ENCODE results near the gene GBE1.

GBE1 gene

DNA sequence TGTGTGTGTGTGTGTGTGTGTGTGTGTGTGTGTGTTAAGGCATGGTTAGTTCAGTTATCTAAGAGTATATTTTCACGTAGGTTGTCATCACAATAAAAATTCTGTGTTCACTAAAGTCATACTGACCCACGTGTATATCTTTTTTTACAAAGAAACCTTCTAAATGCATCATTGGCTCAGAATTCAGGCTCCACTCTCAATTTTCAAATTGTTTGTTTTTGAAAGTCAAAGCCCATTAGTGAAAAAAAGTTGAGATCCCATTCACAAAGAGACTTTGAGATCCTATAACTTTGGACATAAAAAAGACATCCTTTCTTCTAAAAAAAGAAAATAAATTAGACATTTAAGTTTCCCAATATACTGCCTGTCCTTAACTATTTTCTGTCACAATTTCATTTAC is 59.3 kb downstream of the GBE1 start:
- no peak for DNase-seq

DNA sequence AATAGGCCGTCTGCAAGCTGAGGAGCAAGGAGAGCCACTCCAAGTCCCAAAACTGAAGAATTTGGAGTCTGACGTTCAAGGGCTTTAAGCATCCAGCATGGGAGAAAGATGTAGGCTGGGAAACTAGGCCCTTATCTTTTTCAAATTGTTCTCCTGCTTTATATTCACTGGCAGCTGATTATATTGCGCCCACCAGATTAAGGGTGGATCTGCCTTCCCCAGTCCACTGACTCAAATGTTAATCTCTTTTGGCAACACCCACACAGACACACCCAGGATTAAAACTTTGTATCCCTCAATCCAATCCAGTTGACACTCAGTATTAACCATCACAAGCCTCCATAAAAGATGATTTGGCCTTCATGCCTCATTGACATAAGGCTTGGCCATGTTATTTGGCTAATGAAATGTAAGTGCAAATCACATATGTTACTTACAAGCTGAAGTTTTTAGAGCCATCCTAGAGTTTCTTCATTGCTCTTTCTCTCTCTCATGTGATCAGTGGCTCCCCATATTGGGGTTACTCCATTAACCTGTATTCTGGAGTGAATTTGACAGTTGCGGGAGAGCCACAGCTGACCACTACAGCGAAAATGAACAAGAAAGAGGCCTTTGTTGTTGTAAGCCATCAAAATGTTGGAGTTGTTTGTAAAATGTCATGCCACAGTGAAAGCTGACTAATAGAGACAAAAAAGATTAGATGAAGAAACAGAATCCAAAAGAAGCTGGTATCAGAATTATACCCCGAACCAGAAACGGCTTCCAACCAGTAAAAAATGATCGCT is 61.7 kb downstream of the GBE1 start:
- DNase-seq: peak in 1 of 56 donors; percentile 1

DNA sequence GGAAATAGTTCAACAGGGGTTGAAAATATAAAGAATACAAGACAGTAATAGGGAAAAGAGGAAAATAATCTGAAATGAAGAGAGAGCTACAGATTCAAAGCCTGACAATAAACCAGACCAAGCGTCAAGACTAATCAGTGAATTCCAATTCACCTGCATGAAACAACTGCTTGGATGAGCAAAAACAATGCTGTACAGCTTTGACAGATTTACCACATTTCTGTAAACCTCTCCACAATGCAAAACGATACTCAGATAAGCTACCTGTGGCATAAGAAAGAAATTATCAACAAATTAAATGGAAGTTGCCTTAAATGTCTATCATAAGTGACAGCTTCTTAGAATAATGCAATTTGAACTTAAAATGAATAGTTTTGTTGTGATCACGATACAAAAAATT is 65.4 kb downstream of the GBE1 start:
- DNase-seq: no peak

DNA sequence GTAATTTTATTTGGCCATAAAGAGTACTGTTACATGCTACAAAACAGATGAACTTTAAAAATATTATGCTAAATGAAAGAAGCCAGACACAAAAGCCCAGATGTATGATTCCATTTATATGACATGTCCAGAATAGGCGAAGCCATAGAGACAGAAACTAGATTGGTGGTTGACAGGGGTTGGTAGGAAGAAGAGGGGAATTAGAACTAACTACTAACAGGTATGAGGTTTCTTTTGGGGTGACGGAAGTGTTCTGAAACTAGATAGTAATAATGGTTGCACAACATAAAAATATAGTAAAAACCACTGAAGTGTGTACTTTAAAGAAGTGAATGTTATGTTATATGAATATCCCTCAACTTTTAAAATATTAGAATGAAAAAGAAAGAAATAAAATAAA is 66.1 kb downstream of the GBE1 start:
- DNase-seq: no peak

DNA sequence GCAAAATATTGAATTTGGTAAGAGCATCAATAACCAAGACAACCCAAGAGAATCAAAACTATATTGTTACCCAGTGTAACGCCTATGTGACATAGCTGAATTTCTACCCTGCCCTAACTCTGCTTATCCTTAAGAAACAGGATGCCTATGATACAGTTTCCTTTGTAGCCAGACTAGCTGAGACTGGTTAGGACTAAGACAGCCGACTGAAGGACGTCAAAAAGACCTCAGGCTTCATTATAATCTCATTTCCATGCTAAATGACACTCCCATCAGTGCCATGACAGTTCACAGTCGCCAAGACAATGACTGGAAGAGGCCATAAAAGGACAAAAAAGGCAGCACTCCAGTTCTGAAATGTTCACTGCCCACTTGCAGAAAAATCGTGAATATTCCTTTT is 66.8 kb downstream of the GBE1 start:
- no peak for DNase-seq

DNA sequence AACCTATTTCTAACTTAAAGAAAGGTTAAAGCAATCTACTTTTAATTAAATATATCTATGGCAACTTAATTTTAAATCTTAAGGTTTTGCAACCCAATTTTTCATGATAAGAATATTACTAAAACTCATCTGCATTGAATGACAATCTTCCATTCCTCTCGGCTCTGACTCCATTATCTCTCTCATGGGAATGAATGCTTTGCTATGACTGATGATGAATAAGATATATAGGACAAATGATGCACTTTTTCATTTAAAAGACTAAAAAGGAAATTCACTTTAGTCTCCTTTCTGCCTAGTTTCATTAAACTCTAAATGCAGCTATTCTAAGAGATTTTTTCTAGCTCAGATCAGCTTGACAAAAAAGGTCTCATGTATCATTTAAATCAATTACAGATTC is 68.7 kb downstream of the GBE1 start:
- no peak for DNase-seq

DNA sequence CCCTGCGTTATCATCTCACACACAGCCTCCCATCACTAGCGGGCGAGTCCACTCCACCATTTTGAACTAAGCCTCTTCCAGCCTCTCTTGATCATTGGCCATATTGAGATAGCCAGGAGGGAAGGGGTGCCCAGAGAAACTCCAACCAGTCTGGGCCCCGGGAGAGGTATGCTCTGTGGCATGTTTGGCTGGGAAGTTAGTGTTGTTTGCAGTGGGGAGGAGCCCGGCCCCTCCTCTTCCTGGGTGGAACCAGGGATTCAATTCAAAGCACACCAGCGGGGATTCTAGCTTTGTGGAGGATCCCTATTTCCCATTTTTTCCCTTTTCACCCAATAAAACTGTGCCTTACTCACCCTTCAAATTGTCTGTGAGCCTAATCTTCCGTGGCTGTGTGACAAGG is 71.8 kb downstream of the GBE1 start:
- DNase-seq: no peak

DNA sequence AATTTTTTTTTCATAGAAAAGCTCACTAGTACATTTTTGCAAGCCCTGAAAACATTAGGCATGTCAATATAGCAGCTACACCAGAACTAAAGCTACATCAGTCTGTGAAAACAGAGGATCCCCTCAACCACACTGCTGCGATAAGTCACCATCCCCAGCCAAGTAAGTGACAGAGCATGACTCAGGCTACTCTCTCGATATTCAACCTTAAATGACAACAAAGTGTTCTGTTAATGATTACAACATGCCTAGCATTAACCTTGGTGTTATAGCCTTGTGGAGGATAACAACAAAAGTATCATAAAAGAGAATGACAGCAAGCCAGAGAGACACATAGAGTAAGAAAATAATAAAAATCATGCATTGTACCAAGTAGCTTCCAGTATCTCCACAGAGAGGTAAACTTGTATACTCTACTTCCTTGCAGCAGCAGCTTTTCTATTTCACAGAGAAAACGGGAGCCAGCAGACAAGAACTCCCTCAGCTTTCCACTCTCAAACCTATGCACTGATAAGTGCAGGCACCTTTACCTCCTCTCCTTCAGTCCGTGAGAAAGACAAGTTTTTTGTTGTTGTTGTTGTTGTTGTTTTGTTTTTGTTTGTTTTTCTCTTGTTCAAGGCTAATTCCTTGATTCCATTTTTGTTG is 76.6 kb downstream of the GBE1 start:
- DNase-seq: no peak

DNA sequence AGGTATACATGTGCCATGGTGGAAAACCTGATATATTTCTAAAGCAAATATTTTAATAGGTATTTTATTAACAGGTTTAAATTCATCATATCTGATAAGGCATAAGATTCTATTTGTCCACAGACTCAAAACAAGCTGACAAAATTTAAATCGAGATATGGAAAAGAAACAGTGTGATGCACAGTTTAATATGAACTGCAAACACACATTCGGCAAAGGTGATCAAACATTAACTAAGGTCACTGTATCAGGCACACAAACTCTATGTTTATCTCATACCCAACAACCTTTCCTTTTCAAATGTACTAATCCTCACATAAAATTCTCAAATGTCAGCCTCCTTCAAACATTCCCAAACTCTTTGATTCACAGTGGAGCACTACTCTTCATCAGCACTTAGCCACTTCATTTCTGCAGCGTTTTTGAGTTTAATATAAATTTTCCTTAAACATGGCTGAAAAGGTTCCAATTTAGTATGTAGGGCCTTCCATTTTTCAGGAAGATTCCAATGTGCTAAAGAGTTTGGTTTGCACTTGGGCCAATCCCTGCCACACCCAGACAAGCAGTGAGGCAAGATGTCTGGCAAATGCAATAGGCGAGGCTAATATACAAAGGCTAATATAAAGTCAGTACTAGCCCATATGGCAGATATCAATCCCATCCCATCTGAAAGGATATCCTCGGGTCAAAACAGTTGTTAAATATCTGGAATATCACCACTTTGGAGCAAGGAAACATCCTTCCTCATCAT is 84.6 kb downstream of the GBE1 start:
- DNase-seq: no peak

DNA sequence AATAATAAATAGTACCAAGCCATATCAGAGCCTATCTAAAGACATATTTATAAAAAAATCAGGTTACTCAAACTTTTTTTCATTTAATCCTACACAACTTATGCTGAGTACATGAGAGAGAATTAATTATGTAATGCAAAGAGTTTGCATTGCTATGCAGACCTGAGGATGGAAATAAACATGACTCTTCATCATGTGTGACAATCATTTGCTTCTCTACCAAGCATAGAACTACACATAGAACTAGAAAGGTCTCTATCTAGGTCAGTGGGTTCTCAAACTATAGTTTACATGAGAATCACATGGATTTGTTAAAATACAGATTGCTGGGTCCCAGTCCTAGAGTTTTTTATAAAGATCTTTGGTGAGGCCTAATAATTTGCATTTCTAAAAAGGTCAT is 86.8 kb downstream of the GBE1 start:
- DNase-seq: no peak

DNA sequence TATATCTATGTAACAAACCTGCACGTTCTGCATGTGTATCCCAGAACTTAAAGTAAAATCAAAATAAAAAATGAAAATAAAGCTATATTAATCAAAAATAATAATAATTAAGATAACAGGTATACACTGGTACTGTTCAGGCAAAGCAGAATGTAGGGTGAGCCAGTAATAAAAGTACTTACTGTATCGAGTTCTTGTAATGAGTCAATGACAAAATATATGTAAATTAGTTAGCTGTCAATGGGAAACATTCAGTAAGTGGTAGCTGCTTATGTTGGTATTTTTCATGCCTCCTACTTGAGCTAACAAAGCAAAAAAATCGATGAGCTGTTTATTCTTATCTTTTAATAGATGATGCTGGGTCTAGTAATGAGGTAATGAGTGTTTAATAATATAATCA is 93.2 kb downstream of the GBE1 start:
- no peak for DNase-seq

DNA sequence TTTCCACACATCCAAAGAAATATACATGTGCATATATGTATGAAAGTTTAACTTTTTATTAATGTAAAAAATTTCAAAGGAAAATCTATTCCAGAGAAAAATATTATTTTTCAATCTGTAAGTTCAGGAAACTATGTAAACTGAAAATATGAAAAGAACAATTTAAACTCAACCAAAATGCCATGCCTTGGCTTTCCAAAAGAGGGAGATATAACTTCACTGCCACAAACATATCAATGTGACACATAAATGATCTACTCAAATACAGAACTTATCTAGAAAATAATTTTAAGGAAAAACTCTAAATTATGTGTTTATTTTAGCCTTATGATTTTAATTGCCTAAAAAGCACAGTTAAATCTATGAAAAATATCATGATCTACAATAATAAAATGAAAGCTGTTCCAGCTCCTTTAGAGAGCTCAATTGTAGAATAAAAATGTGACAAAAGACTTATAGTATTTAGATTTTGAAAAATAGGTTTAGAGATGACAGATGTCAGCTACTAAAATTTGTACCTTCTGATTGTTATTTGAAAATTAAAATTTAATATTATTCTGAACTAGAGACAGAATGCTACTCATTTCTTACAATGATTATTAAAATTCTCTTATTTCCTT is 94.8 kb downstream of the GBE1 start:
- DNase-seq: no peak

DNA sequence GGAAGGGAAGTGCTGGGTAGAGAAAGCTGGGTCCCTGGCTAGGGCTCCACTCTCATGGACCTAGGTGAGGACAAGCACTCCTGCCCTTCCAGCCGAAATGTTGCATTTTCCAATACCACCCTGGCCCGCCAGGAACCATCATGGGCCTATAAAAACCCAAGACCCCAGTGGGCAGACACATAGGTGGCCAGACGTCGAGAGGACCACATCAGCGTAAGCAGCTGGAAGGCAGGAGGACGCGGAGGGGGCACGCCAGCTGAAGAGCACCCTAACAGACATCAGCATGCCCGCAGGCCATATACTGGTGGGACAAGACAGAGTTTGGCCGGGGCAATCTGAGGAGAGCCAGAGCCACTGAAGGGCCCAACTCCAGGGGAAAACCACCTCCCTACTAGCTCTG is 98.3 kb downstream of the GBE1 start:
- no peak for DNase-seq

DNA sequence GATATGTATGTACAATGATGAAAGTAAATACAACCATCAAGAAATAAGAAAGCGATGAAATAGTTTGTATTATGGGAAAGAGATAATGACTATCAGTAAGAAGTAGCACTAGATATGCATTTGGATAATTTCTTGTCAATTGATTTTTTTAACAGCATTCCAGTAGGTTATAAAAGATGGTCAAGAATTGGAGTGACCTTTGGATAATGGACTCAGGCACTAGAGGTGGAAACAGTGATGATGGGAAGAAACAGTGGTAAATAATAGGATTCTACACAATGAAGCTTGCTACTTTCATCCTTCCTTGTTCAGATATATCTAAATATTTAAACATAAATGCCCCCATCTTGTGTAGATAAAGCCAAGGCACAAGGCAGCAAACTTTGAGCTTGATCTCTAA is 101.4 kb downstream of the GBE1 start:
- DNase-seq: no peak

DNA sequence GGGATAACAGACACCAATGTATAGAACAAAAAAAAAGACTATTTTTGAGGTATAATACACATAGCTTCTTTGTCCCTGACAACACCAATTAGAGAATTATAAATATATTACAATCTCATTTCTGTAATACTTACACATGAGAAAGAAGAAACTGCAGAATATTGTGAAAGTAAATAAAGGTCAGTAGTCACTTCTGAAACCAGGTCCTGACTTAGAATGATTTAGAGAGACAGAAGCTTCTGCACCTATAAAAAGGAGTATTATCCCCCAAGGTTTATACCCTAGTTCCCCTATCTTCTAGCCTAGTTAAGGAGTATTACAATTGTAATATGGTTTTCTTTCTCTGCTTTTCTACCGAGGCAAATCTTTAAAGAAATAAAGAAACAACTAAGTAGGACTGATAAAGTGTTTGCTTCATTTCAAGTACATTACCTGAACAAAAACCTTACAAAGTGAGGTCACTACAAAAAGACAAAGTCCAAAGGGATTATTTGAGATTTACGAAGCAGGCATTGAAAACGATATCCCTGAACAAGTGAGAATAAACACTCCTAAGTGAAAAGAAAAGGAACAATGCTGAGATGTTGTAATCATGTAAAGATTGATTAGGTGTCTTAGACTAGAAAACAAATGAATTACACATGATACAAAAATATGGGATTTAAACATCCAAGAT is 103.0 kb downstream of the GBE1 start:
- DNase-seq: no peak

DNA sequence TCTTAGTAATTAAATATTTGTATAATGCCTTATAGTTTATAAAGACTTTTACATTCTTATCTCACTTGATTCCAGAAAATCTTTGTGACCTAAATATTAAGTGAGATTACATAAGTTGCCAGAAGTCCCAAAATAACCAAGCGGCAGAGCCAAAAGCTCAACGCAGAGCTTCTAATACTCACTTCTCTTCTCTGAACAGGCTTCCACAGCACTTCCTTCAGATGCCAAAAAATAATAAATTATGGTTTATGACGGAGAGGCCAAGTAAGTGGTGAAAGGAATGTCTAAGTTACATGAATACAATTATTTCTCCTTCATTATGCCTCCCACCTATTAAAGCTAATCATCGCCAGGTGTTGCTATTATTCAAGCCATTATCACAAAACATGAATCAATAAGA is 110.3 kb downstream of the GBE1 start:
- no peak for DNase-seq

DNA sequence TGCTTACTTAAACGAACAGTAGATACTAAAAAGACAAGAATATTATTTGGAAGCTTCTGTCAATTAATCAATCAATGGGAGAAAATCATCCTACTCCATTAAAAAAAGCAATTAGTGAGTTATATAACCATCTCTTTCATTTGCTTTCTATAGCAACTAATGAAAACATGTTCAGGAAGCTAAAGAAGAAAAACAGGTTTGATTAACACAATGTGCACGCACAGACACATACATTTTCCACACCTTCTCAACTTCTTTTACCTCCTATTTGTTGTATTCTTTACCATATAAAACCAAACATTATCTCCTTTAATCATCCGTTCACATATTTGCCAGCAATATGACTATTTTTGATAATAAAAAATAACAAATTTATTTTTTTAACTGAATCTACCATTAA is 111.3 kb downstream of the GBE1 start:
- DNase-seq: no peak

DNA sequence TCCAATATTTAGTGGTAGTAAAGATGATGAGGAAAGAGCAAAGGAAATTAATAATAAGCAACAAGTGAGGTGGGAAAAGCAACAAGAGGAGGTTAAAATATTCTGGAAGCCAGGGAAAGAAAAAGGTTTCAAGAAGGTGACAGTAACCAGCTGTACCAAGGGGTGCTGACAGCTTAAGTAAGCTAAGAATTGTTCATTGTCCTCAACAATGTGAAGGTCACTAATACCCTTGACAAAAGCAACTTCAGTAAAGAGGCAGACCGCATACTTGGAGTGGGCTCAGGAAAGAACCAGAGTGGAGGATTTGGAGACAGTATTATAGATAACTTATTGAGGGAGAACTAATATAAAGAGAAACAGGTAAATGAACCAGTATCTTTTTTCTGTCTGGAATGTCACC is 116.2 kb downstream of the GBE1 start:
- DNase-seq: no peak

DNA sequence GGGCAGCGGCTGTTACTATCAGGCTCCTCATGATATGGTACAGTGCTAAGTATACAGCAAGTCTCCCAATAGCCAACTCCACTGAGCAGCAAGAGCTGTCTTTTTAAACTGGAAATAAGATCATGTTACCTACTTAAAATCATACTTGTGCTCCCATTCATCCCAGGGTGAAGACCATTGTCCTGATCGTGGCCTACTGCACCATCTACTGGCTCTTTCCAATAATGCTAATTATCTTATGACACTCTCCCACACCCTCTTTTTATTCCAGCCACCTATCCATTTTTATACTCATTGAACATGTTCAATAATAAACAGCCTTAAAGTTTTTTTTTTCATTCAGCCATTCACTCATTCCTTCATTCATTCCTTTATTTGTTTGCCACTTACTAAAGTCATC is 117.7 kb downstream of the GBE1 start:
- DNase-seq: no peak

DNA sequence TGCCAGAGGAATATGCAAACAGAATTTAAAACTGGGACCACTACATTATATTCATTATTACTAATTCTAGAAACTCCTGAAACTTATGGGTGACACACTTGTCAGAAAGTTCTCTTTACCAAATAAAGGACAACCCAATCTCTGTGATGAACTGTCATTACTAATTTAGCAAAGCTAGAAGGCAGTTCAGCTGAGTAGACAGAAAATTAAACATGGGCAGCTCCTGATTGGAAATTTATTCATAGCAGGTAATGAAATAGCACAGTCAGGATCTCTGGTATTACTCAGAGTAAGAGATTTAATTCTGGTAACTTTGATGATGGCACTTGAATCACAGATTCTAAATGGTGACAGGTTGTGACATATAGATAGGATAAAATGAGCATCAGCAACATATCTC is 123.0 kb downstream of the GBE1 start:
- DNase-seq: no peak

DNA sequence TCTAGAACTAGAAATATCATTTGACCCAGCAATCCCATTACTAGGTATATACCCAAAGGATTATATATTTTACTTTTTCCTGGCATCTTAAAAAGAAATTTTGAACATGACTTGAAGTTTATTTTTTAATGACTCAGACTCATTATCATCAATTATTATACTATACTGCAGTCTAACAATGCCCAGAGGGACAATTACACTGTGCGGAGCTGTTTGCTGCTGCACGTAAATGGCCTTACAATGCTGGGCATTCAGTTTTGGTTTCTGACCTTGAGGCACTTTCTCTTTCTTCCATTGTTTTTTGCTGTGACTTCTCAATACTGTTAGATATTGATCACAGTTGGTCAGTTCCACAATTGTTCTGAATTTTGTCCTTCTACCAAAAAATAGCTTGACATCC is 128.8 kb downstream of the GBE1 start:
- no peak for DNase-seq

DNA sequence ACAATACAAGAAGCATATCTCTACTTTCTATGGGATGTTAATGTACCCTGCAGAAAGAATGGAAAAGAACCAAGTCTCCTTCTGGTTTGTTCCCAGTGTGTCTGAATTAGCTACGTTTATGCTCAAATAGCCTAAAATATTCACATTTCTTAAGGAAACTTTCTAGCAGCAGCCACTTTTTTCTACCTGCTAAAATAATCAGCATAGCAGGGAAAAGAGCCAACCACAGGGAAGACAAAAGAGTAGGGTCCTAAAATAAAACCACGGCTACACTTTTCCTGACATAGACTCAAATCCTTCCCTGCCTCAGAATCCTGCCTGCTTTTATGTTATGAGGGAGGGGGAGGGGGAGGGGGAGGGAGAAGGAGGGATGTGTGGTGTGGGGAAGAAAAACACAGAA is 136.7 kb downstream of the GBE1 start:
- DNase-seq: no peak
